ENCODE measurements around the gene CCDC32. TPM values are rescaled to one million over a fixed set of nuclear protein-coding genes. Genes with fewer than 3 reads are reported as not detected.

CCDC32 gene
- total and polyA plus RNA-seq, 2 of the 13 experiments (the other 11 are each of a cell fraction or from before 2014, with no cell fraction given) = 10.8 to 23.2 TPM

GRCh38 chr15:40597024-40597423 lies 32.2 kb upstream of the CCDC32 start (continued):
- TF ChIP-seq AHDC1 (CRISPR knock-in tag; IDR thresholded peaks at IDR 0.05; ENCODE audit: borderline replicate concordance) = no peak
- no peak for TF ChIP-seq GZF1 (CRISPR knock-in tag; IDR thresholded peaks at IDR 0.05)
- TF ChIP-seq, protein P1, sequence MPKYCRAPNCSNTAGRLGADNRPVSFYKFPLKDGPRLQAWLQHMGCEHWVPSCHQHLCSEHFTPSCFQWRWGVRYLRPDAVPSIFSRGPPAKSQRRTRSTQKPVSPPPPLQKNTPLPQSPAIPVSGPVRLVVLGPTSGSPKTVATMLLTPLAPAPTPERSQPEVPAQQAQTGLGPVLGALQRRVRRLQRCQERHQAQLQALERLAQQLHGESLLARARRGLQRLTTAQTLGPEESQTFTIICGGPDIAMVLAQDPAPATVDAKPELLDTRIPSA (CRISPR knock-in tag; IDR thresholded peaks at IDR 0.05; ENCODE audit: borderline replicate concordance) = no peak
- no peak for TF ChIP-seq ZNF704 (CRISPR knock-in tag; IDR thresholded peaks at IDR 0.05; ENCODE audit: borderline replicate concordance)
- TF ChIP-seq ZFP91 (CRISPR knock-in tag; IDR thresholded peaks at IDR 0.05; ENCODE audit: borderline replicate concordance) = no peak
- no peak for TF ChIP-seq ZNF331 (CRISPR knock-in tag; IDR thresholded peaks at IDR 0.05)
- TF ChIP-seq GABPA (IDR thresholded peaks at IDR 0.05; ENCODE audit: low read depth, low read length) = no peak
- no peak for TF ChIP-seq GABPA (CRISPR knock-in tag; IDR thresholded peaks at IDR 0.05; ENCODE audit: low read depth)
- TF ChIP-seq PATZ1 (CRISPR knock-in tag; IDR thresholded peaks at IDR 0.05) = no peak
